NB4 (cell line): ENCODE results near the gene LIN28B.

Experiments
- CTCF ChIP-seq: IDR thresholded peaks from one replicate; pipeline ENCODE4 v1.5.1; 2012; ENCODE audit warnings: low read depth, low read length
- MYC ChIP-seq: IDR thresholded peaks from 2 replicates; pipeline ENCODE4 v1.6.1; 2011; ENCODE audit warnings: low read depth, low read length
- POLR2A ChIP-seq: IDR thresholded peaks from 2 replicates; pipeline ENCODE4 v1.6.1; 2011; ENCODE audit warnings: mild to moderate bottlenecking; ENCODE audit not compliant: insufficient read length; ENCODE audit errors: extremely low read depth
- TF ChIP-seq, protein P1 (sequence below): IDR thresholded peaks from 2 replicates; pipeline ENCODE4 v1.6.1; 2011; ENCODE audit warnings: low read depth, low read length

DNA sequence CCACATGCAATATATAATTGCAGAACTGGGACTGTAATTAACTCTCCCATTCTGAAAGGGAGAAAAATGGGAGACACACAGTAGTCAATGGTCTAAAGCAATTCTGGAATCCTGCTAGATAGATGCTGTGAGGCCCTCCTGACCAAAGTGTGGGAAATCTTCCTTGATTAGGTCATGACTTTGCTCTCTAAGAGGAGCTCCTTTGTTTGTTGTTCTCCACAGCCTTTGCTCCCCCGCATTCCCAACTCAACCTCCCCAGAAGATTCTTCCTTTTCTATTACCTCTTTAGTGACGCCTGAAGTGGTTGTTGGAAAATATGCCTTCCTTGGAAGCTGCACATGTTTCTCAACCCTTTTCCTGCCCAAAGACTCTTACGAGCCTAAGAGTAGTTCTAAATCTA is 28.8 kb upstream of the LIN28B start:
- no peak for TF ChIP-seq CTCF
- no peak for TF ChIP-seq MYC
- TF ChIP-seq, protein P1, sequence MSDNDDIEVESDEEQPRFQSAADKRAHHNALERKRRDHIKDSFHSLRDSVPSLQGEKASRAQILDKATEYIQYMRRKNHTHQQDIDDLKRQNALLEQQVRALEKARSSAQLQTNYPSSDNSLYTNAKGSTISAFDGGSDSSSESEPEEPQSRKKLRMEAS = no peak
- no peak for TF ChIP-seq POLR2A
